HG03108 (cell line): ENCODE measurements around the gene SLC4A5.
"Not testable (repeated sequence)": the region's sequence is repeated elsewhere in the genome, so short reads cannot be mapped to it uniquely, and the experiment has no call there.

ENCODE experiments used
- ATAC-seq: cut with Tn5 transposase; IDR thresholded peaks from one replicate; pipeline ENCODE4 v1.9.1; 2021; ENCODE audit warnings: moderate library complexity; ENCODE audit not compliant: unreplicated experiment

SLC4A5 gene

GRCh38 chr2:74235041-74235440 is 108.2 kb downstream of the SLC4A5 start:
- ATAC-seq = no peak

- no peak for ATAC-seq
Measured at GRCh38 chr2:74233648-74234047, 109.6 kb downstream of the SLC4A5 start.

- ATAC-seq = no peak
Measured at GRCh38 chr2:74232426-74232825, 110.8 kb downstream of the SLC4A5 start.

- not testable (repeated sequence) for ATAC-seq
Measured at GRCh38 chr2:74229865-74230264, 113.4 kb downstream of the SLC4A5 start.

GRCh38 chr2:74228772-74229171 is 114.4 kb downstream of the SLC4A5 start:
- ATAC-seq = no peak

GRCh38 chr2:74227646-74228045 is 115.6 kb downstream of the SLC4A5 start:
- ATAC-seq = no peak

- ATAC-seq = no peak
Measured at GRCh38 chr2:74226648-74227213, 116.5 kb downstream of the SLC4A5 start.

- ATAC-seq = no peak
Measured at GRCh38 chr2:74225698-74226459, 117.3 kb downstream of the SLC4A5 start.

GRCh38 chr2:74223941-74224770 is 119.1 kb downstream of the SLC4A5 start:
- ATAC-seq = no peak

- ATAC-seq = no peak
Measured at GRCh38 chr2:74222300-74222650, 120.9 kb downstream of the SLC4A5 start.

GRCh38 chr2:74221604-74222299 is 121.5 kb downstream of the SLC4A5 start:
- ATAC-seq = no peak

- ATAC-seq = no peak
Measured at GRCh38 chr2:74221091-74221490, 122.1 kb downstream of the SLC4A5 start.

- no peak for ATAC-seq
Measured at GRCh38 chr2:74219846-74220486, 123.2 kb downstream of the SLC4A5 start.

GRCh38 chr2:74216642-74217041 is 126.6 kb downstream of the SLC4A5 start:
- no peak for ATAC-seq

GRCh38 chr2:74215771-74216170 is 127.4 kb downstream of the SLC4A5 start:
- ATAC-seq = not testable (repeated sequence)

- no peak for ATAC-seq
Measured at GRCh38 chr2:74212702-74213410, 130.4 kb downstream of the SLC4A5 start.

GRCh38 chr2:74206180-74206688 is 137.0 kb downstream of the SLC4A5 start:
- peak; percentile 79 for ATAC-seq

GRCh38 chr2:74205596-74205995 is 137.6 kb downstream of the SLC4A5 start:
- ATAC-seq = no peak

GRCh38 chr2:74205113-74205512 is 138.1 kb downstream of the SLC4A5 start:
- no peak for ATAC-seq

- ATAC-seq = no peak
Measured at GRCh38 chr2:74204436-74204835, 138.8 kb downstream of the SLC4A5 start.
